ENCODE data around the gene TBC1D22B.

The TBC1D22B gene

GRCh38 chr6:37371154-37372083, 113.8 kb downstream of the TBC1D22B start:
- peaks cover 32% of the 10 kb centered on the region for H3K36me3 Mint-ChIP-seq (ENCODE audit: insufficient read depth)
- H3K27me3 Mint-ChIP-seq, result no peaks in the 10 kb centered on the region
- peak overlapping the region; percentile 45 for H3K27ac Mint-ChIP-seq (ENCODE audit: low read depth)

GRCh38 chr6:37372116-37372515, 114.5 kb downstream of the TBC1D22B start:
- H3K36me3 Mint-ChIP-seq (ENCODE audit: insufficient read depth), result peaks cover 34% of the 10 kb centered on the region
- H3K27me3 Mint-ChIP-seq, result no peaks in the 10 kb centered on the region
- ATAC-seq (replicated peaks; ENCODE audit: extremely low read depth, poor library complexity, severe bottlenecking) (no peak), DNase-seq (ENCODE audit: low spot score in 2 of 2) (no peak)
- no peak overlapping the region for H3K4me3 Mint-ChIP-seq
- no peak overlapping the region for H3K27ac Mint-ChIP-seq (ENCODE audit: low read depth)
- no peaks in the 10 kb centered on the region for H3K9me3 Mint-ChIP-seq
- peaks cover 17% of the 10 kb centered on the region for H3K4me1 Mint-ChIP-seq

More at GRCh38 chr6:37371154-37372083, 113.8 kb downstream of the TBC1D22B start:
- Mint-ChIP-seq H3K4me1 (peaks cover 16% of the 10 kb centered on the region), H3K4me3 (no peak overlapping the region), H3K9me3 (no peaks in the 10 kb centered on the region)
- ATAC-seq (replicated peaks; ENCODE audit: extremely low read depth, poor library complexity, severe bottlenecking) (no peak), DNase-seq (ENCODE audit: low spot score in 2 of 2) (no peak)

GRCh38 chr6:37373822-37374471, 116.4 kb downstream of the TBC1D22B start:
- no peak overlapping the region for H3K4me3 Mint-ChIP-seq
- peaks cover 16% of the 10 kb centered on the region for H3K4me1 Mint-ChIP-seq
- DNase-seq (ENCODE audit: low spot score in 2 of 2), result no peak
- H3K27ac Mint-ChIP-seq (ENCODE audit: low read depth), result no peak overlapping the region
- peaks cover 37% of the 10 kb centered on the region for H3K36me3 Mint-ChIP-seq (ENCODE audit: insufficient read depth)
- no peaks in the 10 kb centered on the region for H3K9me3 Mint-ChIP-seq
- H3K27me3 Mint-ChIP-seq, result no peaks in the 10 kb centered on the region
- ATAC-seq (replicated peaks; ENCODE audit: extremely low read depth, poor library complexity, severe bottlenecking), result no peak

GRCh38 chr6:37375376-37375775, 117.8 kb downstream of the TBC1D22B start:
- H3K4me1 Mint-ChIP-seq, result peaks cover 11% of the 10 kb centered on the region
- no peak overlapping the region for H3K27ac Mint-ChIP-seq (ENCODE audit: low read depth)
- H3K27me3 Mint-ChIP-seq, result no peaks in the 10 kb centered on the region
- H3K4me3 Mint-ChIP-seq, result no peak overlapping the region
- peaks cover 36% of the 10 kb centered on the region for H3K36me3 Mint-ChIP-seq (ENCODE audit: insufficient read depth)
- ATAC-seq (replicated peaks; ENCODE audit: extremely low read depth, poor library complexity, severe bottlenecking), result no peak
- no peak for DNase-seq (ENCODE audit: low spot score in 2 of 2)
- H3K9me3 Mint-ChIP-seq, result no peaks in the 10 kb centered on the region

GRCh38 chr6:37376078-37376743, 118.6 kb downstream of the TBC1D22B start:
- Mint-ChIP-seq H3K4me1 (peaks cover 6% of the 10 kb centered on the region), H3K4me3 (no peak overlapping the region), H3K27ac (ENCODE audit: low read depth) (no peak overlapping the region), H3K27me3 (no peaks in the 10 kb centered on the region), H3K36me3 (ENCODE audit: insufficient read depth) (peaks cover 33% of the 10 kb centered on the region), H3K9me3 (no peaks in the 10 kb centered on the region)
- DNase-seq (ENCODE audit: low spot score in 2 of 2) (no peak), ATAC-seq (replicated peaks; ENCODE audit: extremely low read depth, poor library complexity, severe bottlenecking) (no peak)

- DNase-seq (ENCODE audit: low spot score in 2 of 2) (peak in 1 of 2 donors; percentile 12), ATAC-seq (replicated peaks; ENCODE audit: extremely low read depth, poor library complexity, severe bottlenecking) (no peak)
- H3K9me3 Mint-ChIP-seq, result no peaks in the 10 kb centered on the region
- peaks cover 32% of the 10 kb centered on the region for H3K36me3 Mint-ChIP-seq (ENCODE audit: insufficient read depth)
- H3K4me1 Mint-ChIP-seq, result no peaks in the 10 kb centered on the region
- H3K4me3 Mint-ChIP-seq, result no peak overlapping the region
- H3K27ac Mint-ChIP-seq (ENCODE audit: low read depth), result no peak overlapping the region
- H3K27me3 Mint-ChIP-seq, result no peaks in the 10 kb centered on the region
Measured at GRCh38 chr6:37381579-37381978, 124.0 kb downstream of the TBC1D22B start.

Data from central memory CD8-positive, alpha-beta T cell (primary cell).